ENCODE measurements around the gene HAVCR1.
"Not testable (repeated sequence)": the region's sequence is repeated elsewhere in the genome, so short reads cannot be mapped to it uniquely, and the experiment has no call there.

The HAVCR1 gene

DNA sequence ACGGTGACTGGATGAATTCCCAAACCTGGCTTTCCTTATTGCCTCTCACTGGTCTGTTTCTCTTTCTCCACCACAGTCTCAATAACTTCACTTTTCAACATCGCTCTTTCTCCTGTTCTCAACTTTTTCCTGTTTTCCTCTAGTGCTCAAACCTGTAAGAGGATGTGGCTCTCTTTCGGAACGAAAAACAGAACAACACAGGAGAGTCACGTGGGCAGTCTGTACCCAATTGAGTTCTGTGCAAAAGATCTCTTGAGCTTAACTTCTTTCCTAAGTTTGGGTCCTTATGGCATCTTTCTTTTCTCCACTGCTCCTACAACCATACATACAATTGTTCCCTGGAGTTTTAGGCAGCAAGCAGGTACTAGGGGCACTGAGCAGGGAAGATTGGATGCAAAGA is 8.9 kb downstream of the HAVCR1 start:
- in situ Hi-C loops (cut with MboI; ENCODE audit: low sequenced_read_pairs): no loop called here

DNA sequence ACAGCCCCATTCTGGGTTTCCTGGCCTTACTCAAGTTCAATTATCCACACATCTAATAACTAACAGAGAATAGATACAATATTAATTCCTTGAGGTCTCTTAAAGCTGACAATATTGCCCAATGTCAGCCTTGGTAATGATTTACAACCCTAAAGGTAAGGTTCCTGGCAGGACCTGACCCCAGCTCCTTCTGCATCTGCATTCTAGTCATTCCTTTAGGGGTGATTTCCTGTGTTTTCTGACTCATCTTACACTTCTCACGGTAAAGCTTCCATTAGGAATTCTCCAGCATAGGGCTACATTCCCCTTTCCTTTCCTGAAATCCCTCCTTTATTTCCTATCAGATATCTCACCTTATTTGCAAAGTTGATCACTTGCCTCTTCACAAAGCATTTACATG is 9.3 kb downstream of the HAVCR1 start:
- in situ Hi-C loops (cut with MboI; ENCODE audit: low sequenced_read_pairs): no loop called here

- in situ Hi-C loops (cut with MboI; ENCODE audit: low sequenced_read_pairs): no loop called here
Measured at GRCh38 chr5:157047898-157048297, 11.0 kb downstream of the HAVCR1 start.

DNA sequence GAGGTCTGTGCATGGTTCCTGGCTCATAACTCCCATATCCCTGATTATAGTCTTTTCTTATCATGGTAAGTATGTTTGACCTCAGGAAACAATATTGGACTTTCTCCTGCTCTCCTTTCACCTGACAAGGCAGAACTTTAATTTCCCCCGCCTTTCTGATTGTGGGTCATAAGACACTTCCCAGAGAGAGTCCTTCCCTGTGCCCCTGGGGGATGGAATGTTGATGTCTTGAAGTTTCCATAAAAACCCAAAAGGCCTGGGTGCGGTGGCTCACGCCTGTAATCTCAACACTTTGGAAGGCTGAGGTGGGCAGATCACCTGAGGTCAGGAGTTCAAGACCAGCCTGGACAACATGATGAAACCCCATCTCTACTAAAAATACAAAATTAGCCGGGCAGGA is 11.9 kb downstream of the HAVCR1 start:
- in situ Hi-C loops (cut with MboI; ENCODE audit: low sequenced_read_pairs): not testable (repeated sequence)

DNA sequence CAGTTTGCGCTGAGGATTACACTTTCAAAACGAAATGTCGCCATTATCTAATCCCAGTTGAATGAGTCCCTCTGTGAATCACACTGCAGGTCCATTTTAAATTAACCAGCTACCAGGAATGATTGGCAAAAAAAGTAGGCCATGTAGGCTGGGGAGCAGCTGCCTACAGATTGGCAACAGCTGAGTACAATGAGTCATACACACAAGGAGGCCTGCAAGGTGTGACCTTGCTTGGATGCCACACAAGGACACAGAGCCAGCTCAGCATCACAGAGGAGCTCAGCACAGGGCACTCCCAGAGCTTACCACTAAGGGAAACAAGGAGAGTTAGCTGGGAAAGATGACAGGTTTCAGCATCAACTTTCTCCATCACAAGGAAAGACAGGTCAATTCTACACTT is 12.9 kb downstream of the HAVCR1 start:
- in situ Hi-C loops (cut with MboI; ENCODE audit: low sequenced_read_pairs): no loop called here

DNA sequence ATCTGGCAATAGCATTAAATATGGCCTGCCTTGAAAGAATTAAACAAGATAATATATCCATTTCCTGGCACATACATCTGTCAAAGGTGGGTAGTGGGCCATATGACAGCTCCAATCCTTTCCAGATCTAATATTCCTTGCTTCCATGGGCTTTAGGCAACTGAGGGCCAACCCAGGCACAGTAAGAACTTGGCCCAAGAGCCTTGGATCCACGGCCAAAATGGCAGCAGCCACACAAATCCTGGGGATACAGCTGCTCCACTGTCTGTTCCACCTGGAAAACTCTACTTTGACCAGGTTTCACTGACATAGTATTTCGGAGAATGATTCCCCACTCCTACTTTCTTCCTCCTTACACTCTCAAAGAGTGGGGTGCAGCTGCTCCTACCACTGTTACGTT is 13.3 kb downstream of the HAVCR1 start:
- in situ Hi-C loops (cut with MboI; ENCODE audit: low sequenced_read_pairs): no loop called here

- in situ Hi-C loops (cut with MboI; ENCODE audit: low sequenced_read_pairs): no loop called here
Measured at GRCh38 chr5:157038568-157039187, 20.2 kb downstream of the HAVCR1 start.

GRCh38 chr5:157034106-157035072 is 24.5 kb downstream of the HAVCR1 start:
- in situ Hi-C loops (cut with MboI; ENCODE audit: low sequenced_read_pairs): not testable (repeated sequence)

- in situ Hi-C loops (cut with MboI; ENCODE audit: low sequenced_read_pairs): no loop called here
Measured at GRCh38 chr5:157033071-157033583, 25.8 kb downstream of the HAVCR1 start.

DNA sequence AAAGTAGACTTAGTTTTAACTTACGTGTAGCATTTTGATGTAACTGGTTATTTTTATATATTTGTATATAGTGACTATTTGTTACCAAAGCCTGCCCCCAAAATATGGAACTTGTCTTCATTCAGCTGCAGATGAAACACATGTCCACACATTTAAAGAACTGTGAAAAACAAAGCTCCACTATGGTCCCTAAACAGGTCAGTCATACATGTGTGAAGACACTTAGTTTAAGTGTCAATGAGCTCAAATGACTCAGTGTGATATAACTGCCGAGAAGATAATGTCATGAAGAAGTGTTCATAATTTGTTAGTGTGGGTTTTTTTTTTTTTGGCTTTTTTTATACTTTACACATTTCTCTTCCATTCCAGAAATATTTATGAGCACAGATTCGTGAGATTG is 28.2 kb downstream of the HAVCR1 start:
- in situ Hi-C loops (cut with MboI; ENCODE audit: low sequenced_read_pairs): no loop called here

DNA sequence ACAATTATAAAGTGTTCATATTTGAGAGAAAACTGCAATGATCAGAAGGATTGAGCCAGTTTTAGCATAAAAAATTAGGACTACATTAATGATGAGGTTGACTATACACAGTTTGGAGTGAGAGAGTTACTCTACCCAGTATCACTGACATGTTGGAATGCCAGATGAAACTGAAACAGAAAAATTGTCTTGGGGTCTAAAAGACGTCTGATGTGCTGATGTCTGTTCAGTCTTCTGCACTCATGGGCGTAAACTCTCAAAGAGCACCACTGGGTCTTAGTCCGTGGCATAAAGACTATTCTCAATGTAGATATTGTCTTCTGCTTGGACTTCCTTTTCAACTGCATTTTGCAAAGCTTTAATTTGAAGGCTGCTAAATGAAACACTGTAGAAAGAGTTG is 29.5 kb downstream of the HAVCR1 start:
- in situ Hi-C loops (cut with MboI; ENCODE audit: low sequenced_read_pairs): no loop called here

DNA sequence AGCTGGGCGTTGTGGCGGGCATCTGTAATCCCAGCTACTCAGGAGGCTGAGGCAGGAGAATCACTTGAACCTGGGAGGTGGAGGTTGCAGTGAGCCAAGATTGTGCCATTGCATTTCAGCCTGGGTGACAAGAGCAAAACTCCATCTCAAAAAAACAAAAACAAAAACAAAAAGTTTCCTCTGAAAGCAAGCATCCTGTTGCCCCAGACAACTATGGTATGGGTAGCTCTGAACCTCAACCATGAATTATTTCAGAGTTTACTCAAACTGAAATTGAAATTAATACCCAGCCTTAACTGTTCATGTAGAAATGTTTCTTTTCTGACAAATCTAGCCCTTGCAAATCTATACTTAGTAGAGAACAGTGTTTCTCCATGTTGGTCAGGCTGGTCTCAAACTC is 31.3 kb downstream of the HAVCR1 start:
- in situ Hi-C loops (cut with MboI; ENCODE audit: low sequenced_read_pairs): not testable (repeated sequence)

DNA sequence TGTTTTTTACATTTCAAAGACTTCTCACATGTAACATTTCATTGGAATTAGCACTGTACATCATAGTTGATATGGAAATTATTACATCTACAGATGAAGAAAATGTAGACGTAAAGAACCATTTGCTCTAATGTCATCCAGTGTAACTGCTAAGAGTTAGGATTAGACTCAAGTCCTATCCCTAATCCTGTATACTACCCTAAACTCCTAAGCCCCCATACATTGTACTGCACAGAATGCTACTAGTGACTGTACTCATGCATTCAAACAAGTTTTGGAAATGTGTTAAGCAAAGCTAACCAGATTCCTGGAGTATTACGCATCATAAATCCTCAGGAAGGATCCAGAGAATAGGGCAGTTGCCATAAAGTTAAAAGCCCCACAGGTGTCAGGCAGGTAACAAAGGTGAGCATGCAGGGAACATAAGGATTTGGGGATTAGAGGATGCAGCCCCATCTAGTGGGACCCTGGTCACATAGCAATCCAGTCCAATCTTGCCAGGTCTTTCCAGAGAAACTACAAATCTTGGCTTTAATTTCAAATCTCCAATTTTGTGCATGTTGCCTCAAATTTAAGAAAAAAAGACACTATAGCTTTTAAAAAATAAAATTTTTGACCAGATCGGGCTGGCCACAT is 32.0 kb downstream of the HAVCR1 start:
- in situ Hi-C loops (cut with MboI; ENCODE audit: low sequenced_read_pairs): no loop called here

GRCh38 chr5:157025093-157025698 is 33.7 kb downstream of the HAVCR1 start:
- in situ Hi-C loops (cut with MboI; ENCODE audit: low sequenced_read_pairs): no loop called here

- in situ Hi-C loops (cut with MboI; ENCODE audit: low sequenced_read_pairs): no loop called here
Measured at GRCh38 chr5:157024208-157024959, 34.5 kb downstream of the HAVCR1 start.

DNA sequence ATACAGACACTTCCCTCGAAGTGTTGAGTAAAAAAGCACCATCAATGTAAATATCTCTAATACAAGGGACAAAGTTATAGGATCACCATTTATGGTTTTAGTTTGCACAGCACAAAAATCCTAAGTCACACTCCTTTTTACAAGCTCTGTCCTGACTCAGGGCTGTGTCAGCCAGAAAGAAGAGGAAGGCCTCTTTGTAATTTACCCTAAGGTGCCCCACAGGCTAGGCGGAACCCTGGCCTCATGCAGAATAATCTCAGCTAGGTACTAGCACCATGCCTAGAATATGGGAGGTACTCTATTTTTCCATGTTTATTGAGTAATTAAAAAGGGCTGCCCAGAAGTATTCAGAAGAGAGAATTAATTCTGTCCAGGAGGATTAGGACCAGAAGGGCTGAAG is 36.9 kb downstream of the HAVCR1 start:
- in situ Hi-C loops (cut with MboI; ENCODE audit: low sequenced_read_pairs): no loop called here

DNA sequence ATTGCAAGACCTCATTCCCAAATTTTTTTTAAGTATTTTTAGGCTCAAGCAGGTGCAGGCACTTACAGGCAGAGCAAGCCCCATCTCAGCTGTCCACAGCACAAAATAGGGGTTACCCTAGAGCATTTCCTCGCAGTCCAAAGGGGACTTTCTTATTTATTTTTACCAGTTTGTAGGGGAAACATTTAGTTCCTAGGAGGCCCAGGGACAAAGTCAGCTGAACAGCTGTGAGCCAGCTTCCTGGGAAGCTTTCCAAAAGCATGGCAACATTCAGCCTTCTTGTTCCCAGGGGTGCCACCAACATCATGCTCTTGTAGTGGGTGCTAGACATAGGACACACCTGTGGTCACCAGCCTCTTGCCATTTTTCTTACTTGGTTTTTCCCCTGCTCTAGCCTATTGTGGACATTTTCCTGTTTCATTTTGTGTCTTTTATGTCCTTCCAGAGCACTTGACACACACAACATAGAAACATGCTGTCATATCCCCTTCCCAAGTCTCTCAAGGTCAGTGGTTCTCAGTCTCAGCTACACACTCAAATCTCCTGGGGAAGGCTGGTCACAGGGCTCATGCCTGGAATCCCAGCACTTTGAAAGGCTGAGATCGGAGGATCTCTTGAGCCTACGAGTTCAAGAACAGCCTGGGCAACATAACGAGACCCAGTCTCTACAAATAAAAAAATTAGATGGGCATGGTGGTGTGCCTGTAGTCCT is 38.2 kb downstream of the HAVCR1 start:
- in situ Hi-C loops (cut with MboI; ENCODE audit: low sequenced_read_pairs): no loop called here

DNA sequence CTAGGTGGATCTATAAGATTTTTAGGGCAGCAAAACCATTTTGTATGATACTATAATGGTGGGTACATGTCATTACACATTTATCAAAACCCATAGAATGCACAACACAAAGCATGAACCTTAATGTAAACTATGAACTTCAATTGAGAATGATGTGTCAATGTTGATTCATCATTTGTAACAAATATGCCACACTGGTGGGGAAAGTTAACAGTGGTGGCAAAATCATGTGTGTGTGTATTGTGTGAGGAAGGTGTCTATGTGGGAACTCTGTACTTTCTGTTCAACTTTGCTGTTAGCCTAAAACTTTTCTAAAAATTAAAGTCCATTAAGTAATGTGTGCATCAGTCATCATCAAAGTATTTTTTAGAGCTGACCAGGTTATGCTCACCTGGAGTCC is 38.9 kb downstream of the HAVCR1 start:
- in situ Hi-C loops (cut with MboI; ENCODE audit: low sequenced_read_pairs): no loop called here

GRCh38 chr5:157014143-157014542 is 44.8 kb downstream of the HAVCR1 start:
- in situ Hi-C loops (cut with MboI; ENCODE audit: low sequenced_read_pairs): not testable (repeated sequence)

GRCh38 chr5:157006262-157006661 is 52.7 kb downstream of the HAVCR1 start:
- in situ Hi-C loops (cut with MboI; ENCODE audit: low sequenced_read_pairs): no loop called here

All from HL-60/S4 treated with retinoic acid at 250 ng/mL for 4 days and 3 days (cell line).